Activated CD4-positive, alpha-beta T cell treated with anti-CD3 and anti-CD28 coated beads, Interleukin-2, amount 50 U/mL, for 48 hours (primary cell): Measurements from ENCODE around the gene MVP.
"Not testable (repeated sequence)": the region's sequence is repeated elsewhere in the genome, so short reads cannot be mapped to it uniquely, and the experiment has no call there.

Experiments used
- DNase-seq, 2 experiments: peaks; one replicate each; pipeline ENCODE4 v3.0.0-alpha.2; 2020

The MVP gene

GRCh38 chr16:29844575-29845331, 24.5 kb downstream of the MVP start:
- DNase-seq, result no peak

GRCh38 chr16:29845656-29846055, 25.4 kb downstream of the MVP start:
- no peak for DNase-seq

GRCh38 chr16:29848420-29849297, 28.4 kb downstream of the MVP start:
- DNase-seq, result peak; percentile 86 to 89

GRCh38 chr16:29849505-29849904, 29.2 kb downstream of the MVP start:
- DNase-seq, result no peak

GRCh38 chr16:29850998-29851397, 30.7 kb downstream of the MVP start:
- no peak for DNase-seq

GRCh38 chr16:29852654-29853053, 32.4 kb downstream of the MVP start:
- DNase-seq, result no peak

- no peak for DNase-seq
Observed at GRCh38 chr16:29854520-29855100, 34.3 kb downstream of the MVP start.

- DNase-seq, result no peak
Observed at GRCh38 chr16:29857133-29857760, 37.0 kb downstream of the MVP start.

- DNase-seq, result no peak
Observed at GRCh38 chr16:29858149-29858849, 38.0 kb downstream of the MVP start.

GRCh38 chr16:29858974-29859373, 38.7 kb downstream of the MVP start:
- no peak for DNase-seq

- DNase-seq, result no peak
Observed at GRCh38 chr16:29860218-29860617, 40.0 kb downstream of the MVP start.

GRCh38 chr16:29862383-29862883, 42.2 kb downstream of the MVP start:
- DNase-seq, result peak in 1 of 2 experiments; percentile 14

- DNase-seq, result peak; percentile 91 to 93
Observed at GRCh38 chr16:29862884-29863668, 42.8 kb downstream of the MVP start, which contains the start of gene CDIPT. TSS of gene CDIPT (minus strand) at chr16:29863226. CDS start at chr16:29862857, 369 bp downstream.

- no peak for DNase-seq
Observed at GRCh38 chr16:29863669-29863984, 43.4 kb downstream of the MVP start.

- DNase-seq, result no peak
Observed at GRCh38 chr16:29864205-29864604, 43.9 kb downstream of the MVP start.

- DNase-seq, result no peak
Observed at GRCh38 chr16:29868396-29869009, 48.2 kb downstream of the MVP start.

GRCh38 chr16:29869067-29869466, 48.8 kb downstream of the MVP start:
- not testable (repeated sequence) for DNase-seq

GRCh38 chr16:29871822-29872546, 51.7 kb downstream of the MVP start:
- no peak for DNase-seq

GRCh38 chr16:29873319-29873718, 53.1 kb downstream of the MVP start:
- DNase-seq, result no peak

- no peak for DNase-seq
Observed at GRCh38 chr16:29875206-29875605, 54.9 kb downstream of the MVP start.
